Head of caudate nucleus (tissue), 42 donors: ENCODE data around the gene SLC39A5.
"Not testable (repeated sequence)": the region's sequence is repeated elsewhere in the genome, so short reads cannot be mapped to it uniquely, and the experiment has no call there.

Experiments used
- DNase-seq, 42 donors: peaks; one replicate each; pipeline versions ENCODE4 v3.0.0 to v3.0.0-alpha.2; 2020 to 2021; ENCODE audit warnings: mixed read lengths in 7 of 42
- intact Hi-C: fragments of 100-400 bp; cut with DNase I; formaldehyde crosslinking; loops from one replicate; pipeline ENCODE4 v1.15.0; 2022

The SLC39A5 gene

GRCh38 chr12:56261503-56262232 is 31.8 kb downstream of the SLC39A5 start:
- no peak for DNase-seq
- intact Hi-C loops, result loop anchor here (10.0 kb wide), 1 partner anchor 67 kb away; no protein-coding TSS in a partner anchor

GRCh38 chr12:56262955-56263354 is 33.1 kb downstream of the SLC39A5 start:
- DNase-seq, result not testable (repeated sequence)
- intact Hi-C loops, result loop anchor here (10.0 kb wide), 1 partner anchor 68 kb away; no protein-coding TSS in a partner anchor

- intact Hi-C loops, result loop anchor here (10.0 kb wide), 1 partner anchor 71 kb away; no protein-coding TSS in a partner anchor
- DNase-seq, result peak in 1 of 42 donors; percentile 17
These were observed 36.3 kb downstream of the SLC39A5 start for GRCh38 chr12:56266068-56266692.

- DNase-seq, result peak; percentile 81 to 96 (median 90)
- intact Hi-C loops, result loop anchor here (10.0 kb wide), 1 partner anchor 72 kb away; no protein-coding TSS in a partner anchor
These were observed 37.0 kb downstream of the SLC39A5 start, which contains the start of gene COQ10A for GRCh38 chr12:56266693-56267442. COQ10A (plus strand) TSS chr12:56266942; CDS start chr12:56267119, 177 bp downstream.

GRCh38 chr12:56267443-56268071 is 37.7 kb downstream of the SLC39A5 start:
- DNase-seq, result peak in 6 of 42 donors; percentile 9 to 55 (median 26)
- intact Hi-C loops, result loop anchor here (10.0 kb wide), 1 partner anchor 73 kb away; no protein-coding TSS in a partner anchor

- DNase-seq, result peak in 1 of 42 donors; percentile 5
- intact Hi-C loops, result no loop called here
These were observed 41.2 kb downstream of the SLC39A5 start for GRCh38 chr12:56271031-56271430.

- DNase-seq, intact Hi-C loops: not testable (repeated sequence)
These were observed 42.6 kb downstream of the SLC39A5 start for GRCh38 chr12:56272468-56272867.

- intact Hi-C loops, result no loop called here
These were observed 44.4 kb downstream of the SLC39A5 start for GRCh38 chr12:56274299-56274698.

GRCh38 chr12:56278905-56279304 is 49.1 kb downstream of the SLC39A5 start:
- no peak for DNase-seq
- intact Hi-C loops, result no loop called here

More at GRCh38 chr12:56274299-56274698, 44.4 kb downstream of the SLC39A5 start:
- no peak for DNase-seq

- DNase-seq, result no peak
- intact Hi-C loops, result no loop called here
These were observed 51.0 kb downstream of the SLC39A5 start for GRCh38 chr12:56280849-56281248.

- DNase-seq, result no peak
- intact Hi-C loops, result no loop called here
These were observed 52.2 kb downstream of the SLC39A5 start for GRCh38 chr12:56282030-56282429.

GRCh38 chr12:56282579-56282978 is 52.7 kb downstream of the SLC39A5 start:
- intact Hi-C loops, result no loop called here

GRCh38 chr12:56284263-56284662 is 54.4 kb downstream of the SLC39A5 start:
- intact Hi-C loops, result not testable (repeated sequence)
- DNase-seq, result peak in 36 of 42 donors; percentile 5 to 74 (median 40)

More at GRCh38 chr12:56282579-56282978, 52.7 kb downstream of the SLC39A5 start:
- no peak for DNase-seq

- no peak for DNase-seq
- intact Hi-C loops, result no loop called here
These were observed 56.4 kb downstream of the SLC39A5 start for GRCh38 chr12:56286044-56286830.
